ENCODE results near the gene BIRC3. TPM values are rescaled to one million over a fixed set of nuclear protein-coding genes. Genes with fewer than 3 reads are reported as not detected.

Gene BIRC3
- polyA plus RNA-seq, 1 donor from 2014 or later: not detected

DNA sequence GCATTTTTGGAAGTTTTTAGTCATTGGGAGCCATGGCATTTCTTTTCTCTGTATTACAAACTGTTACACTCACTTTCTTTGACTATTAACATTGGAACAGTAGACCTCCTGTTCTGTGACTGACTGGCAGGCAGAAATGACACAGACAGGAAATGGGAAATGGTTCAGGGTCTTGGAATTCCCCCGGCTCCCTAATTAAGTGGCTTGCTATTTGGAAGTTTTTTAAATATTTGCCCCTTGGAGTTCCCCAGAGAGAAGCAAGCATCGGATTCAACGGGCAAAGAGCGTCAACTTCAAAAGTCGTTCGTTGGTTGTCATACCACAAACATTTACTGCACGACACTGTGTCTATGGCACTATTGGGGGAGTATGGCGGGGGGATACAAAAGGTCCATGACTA is 28.6 kb downstream of the BIRC3 start:
- Histone ChIP-seq H3K79me2 (replicated peaks; ENCODE audit: insufficient read depth, low read length) (peaks cover 34% of the 10 kb centered on the region), H3F3A (ENCODE audit: insufficient read depth, low read length, poor library complexity, severe bottlenecking) (peaks cover 4% of the 10 kb centered on the region), H3K27me3 (ENCODE audit: insufficient read depth, low read depth, low read length) (no peaks in the 10 kb centered on the region), H3K9me2 (ENCODE audit: insufficient read depth, low read length) (no peaks in the 10 kb centered on the region), H3K9me3 (ENCODE audit: low read length) (no peaks in the 10 kb centered on the region), H3K4me3 (ENCODE audit: low read length) (peak overlapping the region; percentile 83), H4K20me1 (ENCODE audit: insufficient read depth) (no peaks in the 10 kb centered on the region), H3K27ac (ENCODE audit: low read length) (no peak overlapping the region), H3K9ac (ENCODE audit: low read length) (peak overlapping the region; percentile 88), H3K4me2 (ENCODE audit: low read length) (peak overlapping the region; percentile 44), H3K36me3 (ENCODE audit: insufficient read depth, low read length) (no peaks in the 10 kb centered on the region), H2AFZ (ENCODE audit: low read depth, low read length) (no peak overlapping the region)
- no peak for TF ChIP-seq EZH2 (IDR thresholded peaks at IDR 0.05; ENCODE audit: borderline replicate concordance, insufficient read depth, low read length, poor library complexity, severe bottlenecking)

DNA sequence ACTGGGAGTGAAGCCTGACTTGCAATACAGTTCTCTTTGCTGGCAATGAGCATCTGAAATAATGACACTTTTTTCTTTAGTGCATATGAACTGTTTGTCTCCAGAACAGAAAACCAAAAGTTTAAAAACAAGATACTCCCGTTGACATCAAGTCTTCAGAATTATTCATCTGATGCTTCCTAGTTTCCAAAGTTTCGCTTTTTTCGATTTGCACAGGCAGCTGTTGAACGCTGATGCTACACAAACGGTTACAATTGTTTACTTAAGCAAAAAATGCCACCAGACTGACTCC is 29.1 kb downstream of the BIRC3 start:
- Histone ChIP-seq H3K79me2 (replicated peaks; ENCODE audit: insufficient read depth, low read length) (peaks cover 37% of the 10 kb centered on the region), H3K4me2 (ENCODE audit: low read length) (peak overlapping the region; percentile 44), H3K27me3 (ENCODE audit: insufficient read depth, low read depth, low read length) (no peaks in the 10 kb centered on the region), H3K9me2 (ENCODE audit: insufficient read depth, low read length) (no peaks in the 10 kb centered on the region), H4K20me1 (ENCODE audit: insufficient read depth) (no peaks in the 10 kb centered on the region), H3K9ac (ENCODE audit: low read length) (peak overlapping the region; percentile 88), H3K4me3 (ENCODE audit: low read length) (peak overlapping the region; percentile 83), H3K27ac (ENCODE audit: low read length) (peak overlapping the region; percentile 85), H3F3A (ENCODE audit: insufficient read depth, low read length, poor library complexity, severe bottlenecking) (peaks cover 4% of the 10 kb centered on the region), H3K36me3 (ENCODE audit: insufficient read depth, low read length) (no peaks in the 10 kb centered on the region), H3K9me3 (ENCODE audit: low read length) (no peaks in the 10 kb centered on the region), H2AFZ (ENCODE audit: low read depth, low read length) (peak overlapping the region; percentile 84)
- TF ChIP-seq MXI1 (conservative IDR thresholded peaks at IDR 0.05; ENCODE audit: poor library complexity, severe bottlenecking): no peak
- no peak for TF ChIP-seq EZH2 (IDR thresholded peaks at IDR 0.05; ENCODE audit: borderline replicate concordance, insufficient read depth, low read length, poor library complexity, severe bottlenecking)
- no peak for TF ChIP-seq POLR2AphosphoS5 (IDR thresholded peaks at IDR 0.05)
- TF ChIP-seq, protein P1, sequence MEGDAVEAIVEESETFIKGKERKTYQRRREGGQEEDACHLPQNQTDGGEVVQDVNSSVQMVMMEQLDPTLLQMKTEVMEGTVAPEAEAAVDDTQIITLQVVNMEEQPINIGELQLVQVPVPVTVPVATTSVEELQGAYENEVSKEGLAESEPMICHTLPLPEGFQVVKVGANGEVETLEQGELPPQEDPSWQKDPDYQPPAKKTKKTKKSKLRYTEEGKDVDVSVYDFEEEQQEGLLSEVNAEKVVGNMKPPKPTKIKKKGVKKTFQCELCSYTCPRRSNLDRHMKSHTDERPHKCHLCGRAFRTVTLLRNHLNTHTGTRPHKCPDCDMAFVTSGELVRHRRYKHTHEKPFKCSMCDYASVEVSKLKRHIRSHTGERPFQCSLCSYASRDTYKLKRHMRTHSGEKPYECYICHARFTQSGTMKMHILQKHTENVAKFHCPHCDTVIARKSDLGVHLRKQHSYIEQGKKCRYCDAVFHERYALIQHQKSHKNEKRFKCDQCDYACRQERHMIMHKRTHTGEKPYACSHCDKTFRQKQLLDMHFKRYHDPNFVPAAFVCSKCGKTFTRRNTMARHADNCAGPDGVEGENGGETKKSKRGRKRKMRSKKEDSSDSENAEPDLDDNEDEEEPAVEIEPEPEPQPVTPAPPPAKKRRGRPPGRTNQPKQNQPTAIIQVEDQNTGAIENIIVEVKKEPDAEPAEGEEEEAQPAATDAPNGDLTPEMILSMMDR (IDR thresholded peaks at IDR 0.05; ENCODE audit: poor library complexity, severe bottlenecking): no peak
- no peak for TF ChIP-seq TAF1 (IDR thresholded peaks at IDR 0.05; ENCODE audit: low read depth)
- TF ChIP-seq RAD21 (conservative IDR thresholded peaks at IDR 0.05): no peak
- TF ChIP-seq, protein P2, sequence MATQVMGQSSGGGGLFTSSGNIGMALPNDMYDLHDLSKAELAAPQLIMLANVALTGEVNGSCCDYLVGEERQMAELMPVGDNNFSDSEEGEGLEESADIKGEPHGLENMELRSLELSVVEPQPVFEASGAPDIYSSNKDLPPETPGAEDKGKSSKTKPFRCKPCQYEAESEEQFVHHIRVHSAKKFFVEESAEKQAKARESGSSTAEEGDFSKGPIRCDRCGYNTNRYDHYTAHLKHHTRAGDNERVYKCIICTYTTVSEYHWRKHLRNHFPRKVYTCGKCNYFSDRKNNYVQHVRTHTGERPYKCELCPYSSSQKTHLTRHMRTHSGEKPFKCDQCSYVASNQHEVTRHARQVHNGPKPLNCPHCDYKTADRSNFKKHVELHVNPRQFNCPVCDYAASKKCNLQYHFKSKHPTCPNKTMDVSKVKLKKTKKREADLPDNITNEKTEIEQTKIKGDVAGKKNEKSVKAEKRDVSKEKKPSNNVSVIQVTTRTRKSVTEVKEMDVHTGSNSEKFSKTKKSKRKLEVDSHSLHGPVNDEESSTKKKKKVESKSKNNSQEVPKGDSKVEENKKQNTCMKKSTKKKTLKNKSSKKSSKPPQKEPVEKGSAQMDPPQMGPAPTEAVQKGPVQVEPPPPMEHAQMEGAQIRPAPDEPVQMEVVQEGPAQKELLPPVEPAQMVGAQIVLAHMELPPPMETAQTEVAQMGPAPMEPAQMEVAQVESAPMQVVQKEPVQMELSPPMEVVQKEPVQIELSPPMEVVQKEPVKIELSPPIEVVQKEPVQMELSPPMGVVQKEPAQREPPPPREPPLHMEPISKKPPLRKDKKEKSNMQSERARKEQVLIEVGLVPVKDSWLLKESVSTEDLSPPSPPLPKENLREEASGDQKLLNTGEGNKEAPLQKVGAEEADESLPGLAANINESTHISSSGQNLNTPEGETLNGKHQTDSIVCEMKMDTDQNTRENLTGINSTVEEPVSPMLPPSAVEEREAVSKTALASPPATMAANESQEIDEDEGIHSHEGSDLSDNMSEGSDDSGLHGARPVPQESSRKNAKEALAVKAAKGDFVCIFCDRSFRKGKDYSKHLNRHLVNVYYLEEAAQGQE (IDR thresholded peaks at IDR 0.05; ENCODE audit: borderline replicate concordance): no peak
- TF ChIP-seq EP300 (conservative IDR thresholded peaks at IDR 0.05; ENCODE audit: poor library complexity, severe bottlenecking): no peak
- no peak for TF ChIP-seq SMC3 (conservative IDR thresholded peaks at IDR 0.05; ENCODE audit: poor library complexity)

Measured in neural cell (in vitro differentiated cells).